AG04449 (cell line): ENCODE data around the gene ARHGAP20.
"Not testable (repeated sequence)": the region's sequence is repeated elsewhere in the genome, so short reads cannot be mapped to it uniquely, and the experiment has no call there.

Experiments
- CTCF ChIA-PET: fragments of 350-600 bp; formaldehyde crosslinking; extraction: SDS; loops from one replicate; lab custom pipeline; 2021; ENCODE audit warnings: antibody characterized with exemption; lab: Yijun Ruan, JAX
- POLR2A ChIA-PET: fragments of 400-600, 350-600 bp; formaldehyde crosslinking; extraction: SDS; loops from one replicate; lab custom pipeline; 2020; ENCODE audit warnings: antibody characterized with exemption, inconsistent platforms; lab: Yijun Ruan, JAX
- DNase-seq: peaks from one replicate; pipeline ENCODE4 v3.0.0-alpha.2; 2010; ENCODE audit warnings: low read depth, low spot score
- H3K4me3 ChIP-seq: 2 replicates; pipeline ENCODE4 v1.5.1; 2011; ENCODE audit warnings: low read depth, mild to moderate bottlenecking, control low read depth, low read length
- TF ChIP-seq, protein P1 (sequence below): IDR thresholded peaks from one replicate; pipeline ENCODE4 v1.5.1; 2011; ENCODE audit warnings: mild to moderate bottlenecking, moderate library complexity, low read length, control low read depth, inconsistent platforms; ENCODE audit not compliant: insufficient read depth; ENCODE audit errors: missing control alignments

ARHGAP20 gene

DNA sequence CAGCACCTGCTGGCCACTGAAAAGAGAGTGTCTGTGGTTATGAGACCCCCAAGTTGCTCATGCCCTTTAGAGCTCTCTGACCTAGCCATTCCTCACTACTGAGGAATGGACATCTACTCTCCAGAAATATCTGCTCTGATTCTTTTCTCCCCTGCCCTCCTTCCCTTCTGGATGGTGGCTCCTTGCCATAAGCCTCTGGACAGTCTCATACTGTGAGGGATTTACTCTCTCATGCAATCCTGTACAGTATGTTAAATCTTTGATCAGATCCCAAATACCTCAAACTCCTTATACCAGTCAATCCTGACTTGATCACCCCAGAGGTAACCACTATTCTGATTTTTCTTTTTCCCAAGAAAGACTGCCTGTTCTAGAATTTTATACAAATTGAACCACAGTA is 80.7 kb downstream of the ARHGAP20 start:
- TF ChIP-seq, protein P1, sequence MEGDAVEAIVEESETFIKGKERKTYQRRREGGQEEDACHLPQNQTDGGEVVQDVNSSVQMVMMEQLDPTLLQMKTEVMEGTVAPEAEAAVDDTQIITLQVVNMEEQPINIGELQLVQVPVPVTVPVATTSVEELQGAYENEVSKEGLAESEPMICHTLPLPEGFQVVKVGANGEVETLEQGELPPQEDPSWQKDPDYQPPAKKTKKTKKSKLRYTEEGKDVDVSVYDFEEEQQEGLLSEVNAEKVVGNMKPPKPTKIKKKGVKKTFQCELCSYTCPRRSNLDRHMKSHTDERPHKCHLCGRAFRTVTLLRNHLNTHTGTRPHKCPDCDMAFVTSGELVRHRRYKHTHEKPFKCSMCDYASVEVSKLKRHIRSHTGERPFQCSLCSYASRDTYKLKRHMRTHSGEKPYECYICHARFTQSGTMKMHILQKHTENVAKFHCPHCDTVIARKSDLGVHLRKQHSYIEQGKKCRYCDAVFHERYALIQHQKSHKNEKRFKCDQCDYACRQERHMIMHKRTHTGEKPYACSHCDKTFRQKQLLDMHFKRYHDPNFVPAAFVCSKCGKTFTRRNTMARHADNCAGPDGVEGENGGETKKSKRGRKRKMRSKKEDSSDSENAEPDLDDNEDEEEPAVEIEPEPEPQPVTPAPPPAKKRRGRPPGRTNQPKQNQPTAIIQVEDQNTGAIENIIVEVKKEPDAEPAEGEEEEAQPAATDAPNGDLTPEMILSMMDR, result no peak
- ChIA-PET POLR2A (no interaction called here), CTCF (no interaction called here)
- DNase-seq, result no peak
- H3K4me3 ChIP-seq, result no peak overlapping the region

DNA sequence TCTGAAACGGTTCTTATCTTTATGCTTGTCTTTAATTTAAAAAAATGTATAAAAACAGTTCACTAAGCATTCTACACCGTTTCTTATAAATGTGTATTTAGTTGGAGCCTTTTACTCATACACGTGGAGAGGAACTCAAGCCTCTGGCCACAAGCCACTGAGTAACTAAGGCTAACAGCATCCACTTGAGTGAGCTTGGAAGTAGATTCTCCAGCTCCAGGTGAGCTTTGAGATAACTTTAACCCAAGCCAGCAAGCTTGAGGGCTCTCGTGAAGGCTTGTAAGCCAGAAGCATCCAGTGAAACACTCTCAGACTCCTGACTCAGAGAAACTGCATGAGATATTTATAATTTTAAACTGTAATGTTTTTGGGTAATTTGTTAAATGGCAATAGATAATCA is 82.6 kb downstream of the ARHGAP20 start:
- no peak for DNase-seq
- POLR2A ChIA-PET, result no interaction called here
- TF ChIP-seq, protein P1, result no peak
- CTCF ChIA-PET, result no interaction called here
- H3K4me3 ChIP-seq, result no peak overlapping the region

DNA sequence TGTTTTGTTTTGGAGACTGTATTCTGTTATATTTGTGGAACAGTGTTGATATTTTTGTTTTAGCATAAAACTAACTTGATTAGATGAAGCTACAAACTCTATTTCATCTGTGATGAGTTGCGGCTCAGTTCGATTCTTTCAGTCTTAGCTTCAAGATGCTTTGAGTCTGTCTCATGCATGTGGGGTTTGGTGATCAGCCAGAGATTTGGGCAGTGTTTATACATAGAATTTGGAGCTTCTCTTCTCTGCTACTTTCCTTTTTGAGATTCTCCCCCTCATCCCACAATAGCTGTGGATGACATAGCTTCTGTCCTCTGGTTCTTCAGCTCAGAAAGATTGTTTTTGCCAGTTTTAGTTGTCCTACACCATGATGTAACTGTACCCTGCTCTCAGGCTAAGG is 90.4 kb downstream of the ARHGAP20 start:
- ChIA-PET CTCF (no interaction called here), POLR2A (no interaction called here)
- TF ChIP-seq, protein P1, result no peak
- no peak for DNase-seq
- H3K4me3 ChIP-seq, result no peak overlapping the region

DNA sequence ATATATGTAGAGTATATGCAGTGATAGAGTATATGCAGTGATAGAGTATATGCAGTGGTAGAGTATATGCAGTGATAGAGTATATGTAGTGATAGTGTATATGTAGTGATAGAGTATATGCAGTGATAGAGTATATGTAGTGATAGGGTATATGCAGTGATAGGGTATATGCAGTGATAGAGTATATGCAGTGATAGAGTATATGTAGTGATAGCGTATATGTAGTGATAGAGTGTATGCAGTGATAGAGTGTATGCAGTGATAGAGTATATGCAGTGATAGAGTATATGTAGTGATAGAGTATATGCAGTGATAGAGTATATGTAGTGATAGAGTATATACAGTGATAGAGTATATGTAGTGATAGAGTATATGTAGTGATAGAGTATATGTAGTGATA is 92.9 kb downstream of the ARHGAP20 start:
- CTCF ChIA-PET, DNase-seq, POLR2A ChIA-PET, H3K4me3 ChIP-seq: not testable (repeated sequence)

DNA sequence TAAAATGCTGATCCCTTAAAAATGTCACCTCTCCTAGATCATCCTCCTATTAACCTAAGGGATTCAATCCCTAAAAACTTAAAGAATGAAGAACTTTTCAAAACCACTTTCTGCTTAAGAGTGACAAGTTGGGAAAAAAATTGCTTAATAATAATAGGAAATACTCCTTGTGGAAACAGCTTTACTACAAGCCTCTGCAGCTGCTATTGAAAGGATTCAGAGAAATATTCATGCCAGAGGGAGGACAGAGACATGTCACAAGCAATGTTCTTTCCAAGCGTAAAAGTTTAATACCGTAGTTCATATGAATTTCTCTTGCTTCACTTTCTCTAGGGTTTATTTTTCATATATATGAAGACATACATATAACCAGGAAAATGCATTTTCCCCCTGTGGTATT is 98.2 kb downstream of the ARHGAP20 start:
- POLR2A ChIA-PET, result no interaction called here
- no peak for DNase-seq
- TF ChIP-seq, protein P1, result no peak
- H3K4me3 ChIP-seq, result no peak overlapping the region
- CTCF ChIA-PET, result no interaction called here

DNA sequence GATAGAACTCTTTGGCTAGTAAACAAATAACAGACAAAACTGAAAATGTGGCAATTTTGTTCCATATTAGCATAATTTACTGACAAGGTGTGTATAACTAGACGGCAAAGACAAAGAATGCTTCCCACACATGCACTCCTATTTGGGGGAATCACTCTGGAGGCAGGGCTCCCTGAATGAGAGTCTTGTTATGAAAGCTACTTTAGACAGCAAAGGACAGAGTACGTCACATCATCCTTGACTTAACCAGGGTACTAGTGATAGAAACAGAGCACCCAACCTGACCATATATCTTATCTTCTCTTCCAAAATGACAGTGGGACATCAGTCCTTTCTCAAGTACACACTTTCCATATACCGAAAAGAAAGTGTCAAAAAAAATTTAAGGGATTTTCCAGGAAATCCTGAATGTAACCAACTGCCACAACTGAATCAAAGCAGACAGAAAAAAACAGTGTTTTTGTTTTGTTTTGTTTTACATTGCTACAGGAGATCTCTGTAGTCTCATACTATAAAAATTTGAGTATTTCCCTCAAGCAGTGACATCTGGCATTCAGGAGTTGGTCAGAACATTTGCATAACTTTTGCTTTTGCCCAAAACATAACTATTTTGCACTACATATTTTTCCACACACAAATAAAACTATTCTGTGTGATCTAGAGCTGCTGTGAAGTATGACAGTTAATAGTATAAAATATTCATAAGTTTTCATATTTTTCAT is 98.9 kb downstream of the ARHGAP20 start:
- TF ChIP-seq, protein P1, result no peak
- POLR2A ChIA-PET, result no interaction called here
- H3K4me3 ChIP-seq, result no peak overlapping the region
- CTCF ChIA-PET, result no interaction called here
- no peak for DNase-seq

DNA sequence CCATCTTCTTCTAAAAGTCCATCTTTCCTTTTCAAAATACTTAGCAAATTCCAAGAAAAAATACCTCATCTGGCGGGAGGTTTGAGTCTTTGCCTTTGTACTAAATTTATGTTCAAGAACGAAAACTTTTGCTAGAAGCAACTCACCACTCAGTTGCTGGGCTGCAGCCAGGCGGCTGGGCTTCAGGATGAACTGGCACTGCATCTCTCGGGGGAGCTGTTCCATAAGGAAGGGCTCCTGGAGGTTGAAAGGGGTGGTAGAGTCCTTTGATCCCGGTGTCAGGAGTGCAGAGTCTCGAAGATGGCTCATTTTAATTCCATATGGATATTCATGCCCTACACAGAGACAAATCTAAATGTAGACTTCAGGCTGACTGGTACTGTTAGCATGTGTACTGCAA is 105.8 kb downstream of the ARHGAP20 start:
- DNase-seq, result no peak
- POLR2A ChIA-PET, result no interaction called here
- CTCF ChIA-PET, result no interaction called here

More for the DNA sequence above, 105.8 kb downstream of the ARHGAP20 start:
- no peak overlapping the region for H3K4me3 ChIP-seq
- TF ChIP-seq, protein P1, result no peak
